Stimulated activated CD4-positive, alpha-beta T cell treated with anti-CD3 and anti-CD28 coated beads, Interleukin-2, amount 100 ng/mL, for 48 hours (primary cell): ENCODE results near the gene HS3ST5.
"Not testable (repeated sequence)": the region's sequence is repeated elsewhere in the genome, so short reads cannot be mapped to it uniquely, and the experiment has no call there.

Experiments used
- DNase-seq, 2 donors: peaks; one replicate each; pipeline ENCODE4 v3.0.0-alpha.2; 2020

Gene HS3ST5

GRCh38 chr6:114272582-114272981 is 70.2 kb downstream of the HS3ST5 start:
- no peak for DNase-seq

DNA sequence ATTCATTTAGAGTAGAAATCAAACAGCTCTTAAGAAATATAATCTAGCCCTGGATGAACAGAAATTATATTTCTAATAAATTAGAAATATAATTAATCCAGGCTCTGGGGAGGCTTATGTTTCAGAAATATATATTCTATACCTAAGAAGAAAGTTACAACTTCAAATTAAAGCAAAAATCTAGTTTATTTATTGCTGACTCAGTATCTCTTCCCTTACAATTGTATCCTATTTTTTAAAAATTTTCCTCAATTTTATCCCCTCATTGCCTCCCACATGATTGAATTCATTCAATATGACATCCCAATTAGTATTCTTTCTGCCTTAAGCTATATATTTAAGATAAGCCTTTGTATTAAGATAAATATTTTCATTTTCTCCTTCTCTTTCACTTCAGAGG is 71.4 kb downstream of the HS3ST5 start:
- DNase-seq, result no peak

- DNase-seq, result no peak
Measured at GRCh38 chr6:114267897-114268296, 74.9 kb downstream of the HS3ST5 start.

GRCh38 chr6:114260810-114261209 is 82.0 kb downstream of the HS3ST5 start:
- DNase-seq, result no peak

DNA sequence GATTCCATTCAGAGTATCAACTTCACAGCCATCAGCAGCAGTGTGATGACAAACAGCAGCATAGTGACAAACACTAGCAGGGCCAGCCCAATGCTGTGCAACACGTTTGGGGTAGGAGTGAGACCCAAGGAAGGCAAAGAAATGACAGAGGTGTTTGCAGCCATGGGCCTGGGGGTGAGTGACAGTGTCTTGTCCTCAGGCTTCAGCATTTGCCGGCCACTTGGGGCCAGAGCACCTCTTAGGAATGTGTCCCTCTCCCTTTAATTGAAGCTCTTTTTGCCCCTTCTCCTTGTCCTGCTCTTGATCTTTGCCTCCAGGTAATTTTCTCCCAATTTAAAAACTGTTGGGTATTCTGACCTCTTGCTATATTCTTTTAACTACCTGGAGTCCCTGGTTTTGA is 84.4 kb downstream of the HS3ST5 start:
- no peak for DNase-seq

- no peak for DNase-seq
Measured at GRCh38 chr6:114253431-114253830, 89.4 kb downstream of the HS3ST5 start.

GRCh38 chr6:114249522-114249921 is 93.3 kb downstream of the HS3ST5 start:
- no peak for DNase-seq

- DNase-seq, result no peak
Measured at GRCh38 chr6:114247101-114247500, 95.7 kb downstream of the HS3ST5 start.

GRCh38 chr6:114240796-114241195 is 102.0 kb downstream of the HS3ST5 start:
- no peak for DNase-seq

- no peak for DNase-seq
Measured at GRCh38 chr6:114228675-114229074, 114.1 kb downstream of the HS3ST5 start.

GRCh38 chr6:114227944-114228468 is 114.8 kb downstream of the HS3ST5 start:
- DNase-seq, result no peak

- no peak for DNase-seq
Measured at GRCh38 chr6:114220241-114220640, 122.6 kb downstream of the HS3ST5 start.

- DNase-seq, result no peak
Measured at GRCh38 chr6:114218437-114219340, 124.1 kb downstream of the HS3ST5 start.

DNA sequence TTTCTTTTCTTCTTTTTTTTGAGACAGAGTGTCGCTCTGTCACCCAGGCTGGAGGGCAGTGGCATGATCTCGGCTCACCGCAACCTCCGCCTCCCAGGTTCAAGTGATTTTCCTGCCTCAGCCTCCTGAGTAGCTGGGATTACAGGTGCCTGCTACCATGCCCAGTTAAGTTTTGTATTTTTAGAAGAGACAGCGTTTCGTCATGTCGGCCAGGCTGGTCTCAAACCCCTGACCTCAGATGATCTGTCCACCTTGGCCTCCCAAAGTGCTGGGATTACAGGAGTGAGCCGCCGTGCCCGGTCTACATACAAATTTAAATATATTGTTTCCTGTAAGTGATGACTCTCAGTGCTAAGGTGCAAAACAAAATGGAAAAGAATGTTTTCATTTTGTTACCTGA is 124.8 kb downstream of the HS3ST5 start:
- not testable (repeated sequence) for DNase-seq

DNA sequence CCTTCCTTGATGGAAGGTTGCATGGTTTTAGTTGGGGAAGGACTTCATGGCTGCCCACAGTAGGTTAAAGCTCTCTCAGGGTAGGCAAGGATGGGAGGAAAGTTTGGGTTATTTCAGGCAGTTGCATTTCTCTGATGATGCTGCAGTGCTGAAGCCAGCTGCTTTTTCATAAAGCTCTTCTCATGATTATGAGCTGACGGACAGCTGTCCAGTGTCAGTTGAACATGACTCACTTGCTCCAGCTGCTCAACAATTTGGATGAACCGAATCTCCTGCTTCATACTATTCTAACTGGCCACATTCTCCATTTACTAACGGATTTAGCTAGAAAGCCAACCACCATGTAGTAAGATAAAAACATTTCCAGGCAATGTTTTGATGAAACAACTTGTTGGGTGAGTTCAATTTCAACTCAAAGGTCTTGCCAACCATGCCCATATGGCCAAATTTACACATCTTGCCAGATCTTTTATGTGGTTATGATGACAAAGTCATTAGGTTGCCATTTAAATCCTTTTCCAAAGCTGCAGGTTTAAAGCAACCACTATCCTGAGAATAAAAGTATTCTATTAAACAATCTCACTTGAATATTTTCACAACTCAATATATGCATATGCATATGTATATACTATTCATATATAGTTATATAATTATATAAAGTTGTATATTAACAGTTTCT is 125.9 kb downstream of the HS3ST5 start:
- no peak for DNase-seq

DNA sequence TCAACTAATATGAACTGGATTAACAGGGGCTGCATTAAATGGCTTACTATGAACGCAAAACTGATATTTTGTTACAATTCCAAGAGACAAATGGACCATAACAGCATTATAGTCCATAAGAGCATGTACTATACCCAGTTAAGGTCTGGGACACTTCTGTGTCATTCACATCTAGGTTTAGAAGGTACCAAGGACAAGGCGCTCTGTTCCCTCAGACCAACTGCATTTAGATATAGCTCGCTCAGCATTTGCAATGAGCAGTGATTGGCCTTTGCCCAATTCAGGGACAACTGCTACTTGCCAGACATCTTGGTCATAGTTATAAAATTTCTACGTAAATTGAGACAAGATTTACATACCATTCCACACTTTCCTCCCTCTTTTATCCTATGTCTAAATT is 132.4 kb downstream of the HS3ST5 start:
- no peak for DNase-seq

DNA sequence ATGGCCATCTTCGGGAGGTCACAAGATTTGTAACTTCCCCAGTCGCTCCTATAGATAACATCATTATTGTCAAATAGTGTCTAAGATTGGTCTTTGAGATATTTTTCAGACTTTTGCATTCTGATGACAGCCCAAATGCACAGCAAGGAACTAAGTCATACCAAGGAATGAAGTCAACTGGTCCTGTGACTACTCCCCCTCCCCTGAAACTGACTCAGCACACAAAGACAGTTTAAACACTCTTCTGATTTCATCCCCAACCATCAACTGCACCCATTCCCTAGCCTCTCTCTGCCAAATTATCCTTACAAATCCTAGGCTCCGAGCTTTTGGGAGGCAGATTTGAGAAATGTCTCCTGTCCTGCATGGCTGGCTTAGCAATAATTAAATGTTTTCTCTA is 139.4 kb downstream of the HS3ST5 start:
- DNase-seq, result no peak

- no peak for DNase-seq
Measured at GRCh38 chr6:114202389-114202788, 140.4 kb downstream of the HS3ST5 start.

- no peak for DNase-seq
Measured at GRCh38 chr6:114200891-114201290, 141.9 kb downstream of the HS3ST5 start.

DNA sequence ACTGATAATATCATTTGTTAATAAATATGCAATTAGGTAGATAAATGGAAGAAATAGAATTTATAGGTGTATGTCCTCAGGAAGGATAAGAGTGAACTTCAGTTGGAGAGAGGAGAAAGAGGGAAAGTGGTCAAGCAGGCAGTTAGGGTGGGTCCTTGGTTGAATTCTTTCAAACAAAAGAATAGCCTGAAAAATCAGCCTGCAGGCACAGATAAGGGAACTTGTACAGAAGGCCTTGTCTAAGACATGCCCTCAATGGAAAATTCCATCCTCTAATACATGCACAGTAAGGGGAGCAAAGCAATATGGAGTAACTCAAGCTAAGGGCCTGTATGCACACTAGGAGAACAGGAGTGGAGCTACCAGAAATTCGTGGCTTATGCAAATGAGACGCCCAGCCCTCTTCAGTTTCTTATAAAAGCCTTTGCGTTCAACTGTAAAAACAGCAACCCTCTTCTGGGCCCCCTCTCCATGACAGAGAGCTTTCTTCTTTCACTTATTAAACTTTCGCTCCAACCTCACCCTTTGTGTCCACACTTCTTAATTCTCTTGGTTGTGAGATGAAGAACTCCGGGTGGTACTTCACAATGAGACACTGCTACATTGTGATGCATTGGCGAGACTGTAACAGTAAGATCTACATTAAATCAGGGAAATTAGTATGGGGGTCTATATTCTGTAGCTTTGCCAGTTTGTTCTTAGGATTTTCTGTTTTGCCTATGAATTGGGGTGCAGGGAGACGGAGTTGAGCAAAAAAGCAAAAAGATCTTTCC is 147.0 kb downstream of the HS3ST5 start:
- DNase-seq, result no peak

GRCh38 chr6:114195027-114195365 is 147.8 kb downstream of the HS3ST5 start:
- DNase-seq, result no peak

- no peak for DNase-seq
Measured at GRCh38 chr6:114194362-114195026, 148.3 kb downstream of the HS3ST5 start.

GRCh38 chr6:114187563-114187962 is 155.3 kb downstream of the HS3ST5 start:
- no peak for DNase-seq
